C1 segment of cervical spinal cord (tissue), 14 donors: ENCODE results near the gene EIF5A.

ENCODE experiments used
- DNase-seq, 14 donors: peaks; one replicate each; lab custom pipeline; 2025; lab: John Stamatoyannopoulos, UW

The EIF5A gene

GRCh38 chr17:7284911-7285310 is 22.5 kb upstream of the EIF5A start:
- DNase-seq, result no peak

- DNase-seq, result no peak
Measured at GRCh38 chr17:7285679-7286078, 21.7 kb upstream of the EIF5A start.

- no peak for DNase-seq
Measured at GRCh38 chr17:7289256-7290032, 18.0 kb upstream of the EIF5A start.

GRCh38 chr17:7290166-7290565 is 17.3 kb upstream of the EIF5A start:
- DNase-seq, result no peak

GRCh38 chr17:7290685-7291084 is 16.7 kb upstream of the EIF5A start:
- no peak for DNase-seq

GRCh38 chr17:7292194-7292593 is 15.2 kb upstream of the EIF5A start:
- DNase-seq, result no peak

DNA sequence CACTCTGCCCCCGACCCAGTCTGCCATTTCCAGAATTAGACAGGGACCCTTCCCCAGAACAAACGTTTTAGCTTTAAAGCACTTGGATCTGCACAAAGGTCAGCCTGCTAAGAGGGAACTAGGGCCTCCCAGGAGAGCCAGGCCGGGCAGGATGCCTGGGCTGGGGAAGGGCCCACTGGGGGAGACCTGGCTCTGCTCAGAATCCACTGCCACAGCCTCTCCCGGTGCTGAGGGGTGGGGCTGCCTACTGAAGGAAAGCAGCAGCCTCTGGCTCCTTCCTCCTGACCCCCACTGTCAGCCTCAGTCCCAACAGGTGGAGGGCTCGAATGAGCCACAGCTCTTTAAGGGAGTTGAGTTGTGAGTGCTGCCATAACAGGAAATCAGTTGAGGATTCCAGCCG is 14.7 kb upstream of the EIF5A start:
- DNase-seq, result peak in 1 of 14 donors; percentile 26

- no peak for DNase-seq
Measured at GRCh38 chr17:7293159-7293558, 14.3 kb upstream of the EIF5A start.

GRCh38 chr17:7293816-7294613 is 13.4 kb upstream of the EIF5A start:
- no peak for DNase-seq

GRCh38 chr17:7294614-7295153 is 12.7 kb upstream of the EIF5A start, which contains the start of gene YBX2:
TSS of gene YBX2 (minus strand) at chr17:7294639. CDS start at chr17:7294500, 139 bp downstream.
- peak in 1 of 14 donors; percentile 12 for DNase-seq

GRCh38 chr17:7295230-7296180 is 11.9 kb upstream of the EIF5A start:
- no peak for DNase-seq

- peak in 13 of 14 donors; percentile 20 to 85 (median 54) for DNase-seq
Measured at GRCh38 chr17:7296189-7296861, 11.1 kb upstream of the EIF5A start.

GRCh38 chr17:7304179-7304578 is 3.2 kb upstream of the EIF5A start:
- DNase-seq, result no peak

GRCh38 chr17:7307686-7308624 is 527 bp downstream of the EIF5A start:
- peak in 3 of 14 donors; percentile 22 to 42 (median 38) for DNase-seq

- peak in 10 of 14 donors; percentile 15 to 64 (median 46) for DNase-seq
Measured at GRCh38 chr17:7308625-7309433, 1.4 kb downstream of the EIF5A start.

DNA sequence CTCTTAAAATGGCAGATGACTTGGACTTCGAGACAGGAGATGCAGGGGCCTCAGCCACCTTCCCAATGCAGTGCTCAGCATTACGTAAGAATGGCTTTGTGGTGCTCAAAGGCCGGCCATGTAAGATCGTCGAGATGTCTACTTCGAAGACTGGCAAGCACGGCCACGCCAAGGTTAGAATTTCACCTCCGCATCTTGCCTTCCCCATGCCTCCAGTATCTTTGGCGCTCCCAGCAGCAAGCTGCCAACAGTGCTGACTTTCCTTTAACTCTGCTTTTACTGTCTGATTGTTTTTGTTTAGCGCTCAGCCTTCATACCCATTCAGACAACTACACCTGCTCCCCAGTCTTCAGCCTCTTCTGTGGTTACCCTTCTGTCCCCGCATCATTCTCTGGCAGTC is 2.2 kb downstream of the EIF5A start:
- DNase-seq, result no peak

DNA sequence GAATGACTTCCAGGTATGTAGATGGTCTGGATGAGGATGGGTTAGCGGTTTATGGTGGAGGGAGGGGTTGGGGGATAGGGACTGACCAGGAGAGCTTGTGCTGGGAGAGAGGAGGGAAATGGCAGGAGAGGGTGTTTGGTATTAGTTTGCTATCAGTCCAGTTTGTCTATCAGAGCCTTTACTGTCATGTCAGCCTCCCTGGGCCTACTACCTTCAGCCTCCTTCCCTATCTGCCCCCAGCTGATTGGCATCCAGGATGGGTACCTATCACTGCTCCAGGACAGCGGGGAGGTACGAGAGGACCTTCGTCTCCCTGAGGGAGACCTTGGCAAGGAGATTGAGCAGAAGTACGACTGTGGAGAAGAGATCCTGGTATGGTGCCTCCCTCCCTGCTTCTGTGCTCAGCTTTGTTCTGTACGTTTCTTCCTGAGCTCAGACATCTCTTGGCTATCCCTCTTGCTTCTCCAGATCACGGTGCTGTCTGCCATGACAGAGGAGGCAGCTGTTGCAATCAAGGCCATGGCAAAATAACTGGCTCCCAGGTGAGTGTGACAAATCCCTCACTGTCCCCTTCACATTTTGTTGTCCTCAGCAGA is 3.8 kb downstream of the EIF5A start:
- DNase-seq, result no peak

DNA sequence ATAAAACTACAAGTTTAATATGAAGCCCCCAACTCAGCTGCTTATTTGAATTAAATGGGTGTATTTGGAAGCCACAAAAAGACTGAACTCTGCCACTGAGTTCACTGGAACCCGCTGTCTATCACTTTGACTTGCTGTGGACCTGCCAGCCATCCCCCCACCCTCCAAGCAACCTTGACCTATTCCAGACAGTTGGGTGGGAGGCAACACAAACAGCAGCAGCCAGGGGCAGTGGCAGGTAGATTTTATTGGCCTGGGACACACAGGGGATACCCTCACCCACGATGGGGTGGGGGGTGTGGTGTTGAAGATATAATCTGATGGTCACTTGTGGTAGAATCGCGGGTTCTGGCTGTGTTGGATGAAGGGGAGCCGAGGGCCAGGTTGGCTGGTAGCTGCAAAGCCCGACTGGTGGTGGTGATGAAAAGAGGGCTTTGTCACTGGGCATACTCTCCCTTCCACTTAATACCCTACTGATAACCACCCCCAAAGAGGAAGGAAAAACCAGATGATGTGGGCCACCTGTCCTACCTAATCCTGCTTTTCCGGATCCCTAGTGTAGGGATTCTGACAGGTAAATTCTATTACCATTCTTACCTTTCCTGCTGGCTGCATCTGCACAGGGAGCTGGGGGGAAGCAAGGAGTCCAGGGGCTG is 5.1 kb downstream of the EIF5A start:
- DNase-seq, result no peak
